Ishikawa (cell line): ENCODE results near the gene EGFR.

ENCODE experiments used
- CEBPB ChIP-seq: IDR thresholded peaks from 2 replicates; pipeline ENCODE4 v1.6.1; 2012
- CREB1 ChIP-seq: IDR thresholded peaks from 2 replicates; pipeline ENCODE4 v1.6.1; 2012; ENCODE audit warnings: low read depth
- EGR1 ChIP-seq: IDR thresholded peaks from 2 replicates; pipeline ENCODE4 v1.6.1; 2012
- EP300 ChIP-seq: IDR thresholded peaks from 2 replicates; pipeline ENCODE4 v1.6.1; 2012; ENCODE audit warnings: borderline replicate concordance
- FOXM1 ChIP-seq: IDR thresholded peaks from 2 replicates; pipeline ENCODE4 v1.6.1; 2012; ENCODE audit warnings: low read depth, borderline replicate concordance
- MAX ChIP-seq: IDR thresholded peaks from 2 replicates; pipeline ENCODE4 v1.6.1; 2012
- NFIC ChIP-seq: IDR thresholded peaks from 2 replicates; pipeline ENCODE4 v1.6.1; 2012
- RAD21 ChIP-seq: IDR thresholded peaks from 2 replicates; pipeline ENCODE4 v1.6.1; 2012; ENCODE audit warnings: low read depth
- REST ChIP-seq: IDR thresholded peaks from 2 replicates; pipeline ENCODE4 v1.6.1; 2012; ENCODE audit warnings: low read depth, mild to moderate bottlenecking
- TAF1 ChIP-seq: IDR thresholded peaks from 2 replicates; pipeline ENCODE4 v1.6.1; 2012; ENCODE audit warnings: low read depth, mild to moderate bottlenecking
- TCF12 ChIP-seq: IDR thresholded peaks from 2 replicates; pipeline ENCODE4 v1.6.1; 2012; ENCODE audit warnings: low read depth
- TEAD4 ChIP-seq: IDR thresholded peaks from 2 replicates; pipeline ENCODE4 v1.6.1; 2012
- USF1 ChIP-seq: IDR thresholded peaks from 2 replicates; pipeline ENCODE4 v1.6.1; 2012
- YY1 ChIP-seq: IDR thresholded peaks from 2 replicates; pipeline ENCODE4 v1.6.1; 2012; ENCODE audit warnings: low read depth
- ZBTB7A ChIP-seq: IDR thresholded peaks from 2 replicates; pipeline ENCODE4 v1.6.1; 2012; ENCODE audit warnings: low read depth

The EGFR gene

GRCh38 chr7:55171157-55171556 is 152.3 kb downstream of the EGFR start:
- no peak for TF ChIP-seq ZBTB7A
- TF ChIP-seq CEBPB = no peak
- no peak for TF ChIP-seq EGR1
- no peak for TF ChIP-seq FOXM1
- no peak for TF ChIP-seq TAF1
- TF ChIP-seq TEAD4 = no peak
- TF ChIP-seq CREB1 = no peak
- TF ChIP-seq MAX = no peak
- no peak for TF ChIP-seq USF1
- no peak for TF ChIP-seq TCF12
- no peak for TF ChIP-seq RAD21
- no peak for TF ChIP-seq YY1
- TF ChIP-seq NFIC = no peak
- TF ChIP-seq REST = no peak
- no peak for TF ChIP-seq EP300

- TF ChIP-seq CEBPB (no peak), TEAD4 (no peak), YY1 (no peak), TCF12 (no peak)
Measured at GRCh38 chr7:55172161-55172560, 153.3 kb downstream of the EGFR start.

- no peak for TF ChIP-seq RAD21
- no peak for TF ChIP-seq TEAD4
- no peak for TF ChIP-seq TAF1
- no peak for TF ChIP-seq REST
- no peak for TF ChIP-seq YY1
- TF ChIP-seq USF1 = no peak
- no peak for TF ChIP-seq FOXM1
- TF ChIP-seq EP300 = no peak
- TF ChIP-seq EGR1 = no peak
- TF ChIP-seq MAX = no peak
- no peak for TF ChIP-seq CEBPB
- no peak for TF ChIP-seq TCF12
- no peak for TF ChIP-seq ZBTB7A
- TF ChIP-seq NFIC = no peak
- TF ChIP-seq CREB1 = no peak
Measured at GRCh38 chr7:55172881-55173609, 154.2 kb downstream of the EGFR start.

- TF ChIP-seq EGR1 (no peak), CREB1 (no peak), USF1 (no peak), TCF12 (no peak), ZBTB7A (no peak), RAD21 (no peak), REST (no peak), EP300 (no peak), TAF1 (no peak), YY1 (no peak), NFIC (no peak), MAX (no peak), TEAD4 (no peak)
Measured at GRCh38 chr7:55173671-55174070, 154.9 kb downstream of the EGFR start.
